HepG2 (cell line): Measurements from ENCODE around the gene ESRP2. TPM values are rescaled to one million over a fixed set of nuclear protein-coding genes. Genes with fewer than 3 reads are reported as not detected.

ENCODE experiments used
- ARNT ChIP-seq: fragments of 450-650 bp; IDR thresholded peaks from 2 replicates; pipeline ENCODE4 v1.6.1; 2017
- BRF2 ChIP-seq: sonication (generic); formaldehyde crosslinking; IDR thresholded peaks from 2 replicates; pipeline ENCODE4 v1.8.1; 2022; ENCODE audit warnings: mild to moderate bottlenecking, missing genetic modification reagents
- ELF4 ChIP-seq: sonication (generic); formaldehyde crosslinking; IDR thresholded peaks from 2 replicates; pipeline ENCODE4 v1.5.0; 2020; ENCODE audit warnings: missing genetic modification reagents, mild to moderate bottlenecking, moderate library complexity, borderline replicate concordance
- FOXC1 ChIP-seq: sonication (generic); formaldehyde crosslinking; IDR thresholded peaks from 2 replicates; pipeline ENCODE4 v1.8.0; 2022; ENCODE audit warnings: mild to moderate bottlenecking, missing genetic modification reagents, borderline replicate concordance
- JUN ChIP-seq: sonication (generic); formaldehyde crosslinking; IDR thresholded peaks from 2 replicates; pipeline ENCODE4 v1.4.0; 2020; ENCODE audit warnings: mild to moderate bottlenecking, missing genetic modification reagents
- MED1 ChIP-seq: sonication (generic); formaldehyde crosslinking; IDR thresholded peaks from 2 replicates; pipeline ENCODE4 v1.4.0; 2020; ENCODE audit warnings: missing genetic modification reagents
- SAP130 ChIP-seq: IDR thresholded peaks from 2 replicates; pipeline ENCODE4 v1.6.1; 2016; ENCODE audit warnings: low read depth
- SRF ChIP-seq: IDR thresholded peaks from 2 replicates; pipeline ENCODE4 v1.6.1; 2011; ENCODE audit warnings: mild to moderate bottlenecking, low read depth, low read length, moderate library complexity
- SUZ12 ChIP-seq: fragments of 150-350 bp; IDR thresholded peaks from 2 replicates; pipeline ENCODE4 v1.6.1; 2014; ENCODE audit warnings: low read depth, low read length
- SYNCRIP ChIP-seq: fragments of 200-400 bp; formaldehyde crosslinking; IDR thresholded peaks from 2 replicates; pipeline ENCODE4 v1.6.1; 2018; ENCODE audit warnings: mild to moderate bottlenecking, low read depth, low read length; ENCODE audit not compliant: insufficient read depth
- TAF15 ChIP-seq: fragments of 200-400 bp; formaldehyde crosslinking; IDR thresholded peaks from one replicate; pipeline ENCODE4 v1.6.1; 2018; ENCODE audit warnings: mild to moderate bottlenecking, low read depth, low read length; ENCODE audit not compliant: poor library complexity, severe bottlenecking
- XRCC5 ChIP-seq: fragments of 200-400 bp; formaldehyde crosslinking; optimal IDR thresholded peaks from 2 replicates; pipeline ENCODE3; 2017; ENCODE audit warnings: mild to moderate bottlenecking, low read length
- ZC3H13 ChIP-seq: sonication (generic); formaldehyde crosslinking; IDR thresholded peaks from 2 replicates; pipeline ENCODE4 v1.8.1; 2023; ENCODE audit warnings: mild to moderate bottlenecking, missing genetic modification reagents, moderate library complexity
- ZFP82 ChIP-seq: sonication (generic); formaldehyde crosslinking; IDR thresholded peaks from 2 replicates; pipeline ENCODE4 v1.5.1; 2020; ENCODE audit warnings: mild to moderate bottlenecking, missing genetic modification reagents, borderline replicate concordance
- ZMYM2 ChIP-seq: sonication (generic); formaldehyde crosslinking; IDR thresholded peaks from 2 replicates; pipeline ENCODE4 v1.8.0; 2022; ENCODE audit warnings: mild to moderate bottlenecking, missing genetic modification reagents
- ZNF3 ChIP-seq: IDR thresholded peaks from 2 replicates; pipeline ENCODE4 v1.7.0; 2017; ENCODE audit warnings: inconsistent platforms
- ZNF772 ChIP-seq: sonication (generic); formaldehyde crosslinking; IDR thresholded peaks from 2 replicates; pipeline ENCODE4 v1.5.0; 2020; ENCODE audit warnings: mild to moderate bottlenecking, missing genetic modification reagents
- polyA plus RNA-seq, 8 experiments: library from polyadenylated mRNA; depleted of rRNA in 3 of 8; stranded (reverse) in 7 of 8; unstranded in 1 of 8; fragments of >200 nt; fragmentation: Illumina TruSeq in 4 of 8; extraction: Trizol in 4 of 8; gene quantifications; 2 replicates each; pipeline versions ENCODE4 v1.2.1 to v1.2.3, GENCODE V29; 2011 to 2016; ENCODE audit warnings: low read depth in 4 of 8, missing spikeins in 1 of 8, mixed read lengths in 1 of 8; ENCODE audit not compliant: insufficient read depth in 1 of 8
- total RNA-seq, 5 experiments: library from RNA; depleted of rRNA; stranded (reverse); fragments of >200 nt; fragmentation: Illumina TruSeq; extraction: Trizol; gene quantifications; 2 replicates each; pipeline ENCODE4 v1.2.3, GENCODE V29; 2016; ENCODE audit warnings: low read depth in 1 of 5
- TF ChIP-seq, protein P1 (sequence below): sonication (generic); formaldehyde crosslinking; IDR thresholded peaks from 2 replicates; pipeline ENCODE4 v1.4.0; 2020; ENCODE audit warnings: mild to moderate bottlenecking, missing genetic modification reagents
- TF ChIP-seq, protein P2 (sequence below): IDR thresholded peaks from 2 replicates; pipeline ENCODE4 v1.6.1; 2016; ENCODE audit warnings: low read depth, borderline replicate concordance
- TF ChIP-seq, protein P3 (sequence below): sonication (generic); formaldehyde crosslinking; conservative IDR thresholded peaks from 2 replicates; pipeline ENCODE4 v1.4.0; 2020; ENCODE audit warnings: mild to moderate bottlenecking, missing genetic modification reagents, moderate library complexity

The ESRP2 gene
- total and polyA plus RNA-seq, 2 of the 13 experiments (the other 11 are each of a cell fraction or from before 2014, with no cell fraction given), result 21.1 to 32.4 TPM

GRCh38 chr16:68235108-68235886 lies 630 bp downstream of the ESRP2 start (continued):
- no peak; the same call in 1 of the 2 replicates for TF ChIP-seq BRF2 (CRISPR knock-in tag)
- 0 out of 2 replicates have a peak, but pooled peaks have one; percentile 50 for TF ChIP-seq FOXC1
- TF ChIP-seq, protein P1, sequence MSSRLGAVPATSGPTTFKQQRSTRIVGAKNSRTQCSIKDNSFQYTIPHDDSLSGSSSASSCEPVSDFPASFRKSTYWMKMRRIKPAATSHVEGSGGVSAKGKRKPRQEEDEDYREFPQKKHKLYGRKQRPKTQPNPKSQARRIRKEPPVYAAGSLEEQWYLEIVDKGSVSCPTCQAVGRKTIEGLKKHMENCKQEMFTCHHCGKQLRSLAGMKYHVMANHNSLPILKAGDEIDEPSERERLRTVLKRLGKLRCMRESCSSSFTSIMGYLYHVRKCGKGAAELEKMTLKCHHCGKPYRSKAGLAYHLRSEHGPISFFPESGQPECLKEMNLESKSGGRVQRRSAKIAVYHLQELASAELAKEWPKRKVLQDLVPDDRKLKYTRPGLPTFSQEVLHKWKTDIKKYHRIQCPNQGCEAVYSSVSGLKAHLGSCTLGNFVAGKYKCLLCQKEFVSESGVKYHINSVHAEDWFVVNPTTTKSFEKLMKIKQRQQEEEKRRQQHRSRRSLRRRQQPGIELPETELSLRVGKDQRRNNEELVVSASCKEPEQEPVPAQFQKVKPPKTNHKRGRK, result 0 out of 2 replicates have a peak, but pooled peaks have one; percentile 15
- TF ChIP-seq MED1 (CRISPR knock-in tag), result peak; percentile 12; the same call in 1 of the 2 replicates
- TF ChIP-seq SUZ12, result no peak
- peak; percentile 65; the same call in 1 of the 2 replicates for TF ChIP-seq ELF4 (CRISPR knock-in tag)
- peak; percentile 64; the same call in 1 of the 2 replicates for TF ChIP-seq ZNF772 (CRISPR knock-in tag)
- TF ChIP-seq ZMYM2 (CRISPR knock-in tag), result peak; percentile 41; the same call in 1 of the 2 replicates
- no peak for TF ChIP-seq ARNT
- TF ChIP-seq, protein P2, sequence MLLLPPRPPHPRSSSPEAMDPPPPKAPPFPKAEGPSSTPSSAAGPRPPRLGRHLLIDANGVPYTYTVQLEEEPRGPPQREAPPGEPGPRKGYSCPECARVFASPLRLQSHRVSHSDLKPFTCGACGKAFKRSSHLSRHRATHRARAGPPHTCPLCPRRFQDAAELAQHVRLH (CRISPR knock-in tag), result peak; percentile 55; the same call in 1 of the 2 replicates
- TF ChIP-seq TAF15, result no peak
- 0 out of 2 replicates have a peak, but pooled peaks have one; percentile 7 for TF ChIP-seq ZC3H13
- no peak for TF ChIP-seq ZNF3
- peak; percentile 96 for TF ChIP-seq ZFP82 (CRISPR knock-in tag)
- TF ChIP-seq, protein P3, sequence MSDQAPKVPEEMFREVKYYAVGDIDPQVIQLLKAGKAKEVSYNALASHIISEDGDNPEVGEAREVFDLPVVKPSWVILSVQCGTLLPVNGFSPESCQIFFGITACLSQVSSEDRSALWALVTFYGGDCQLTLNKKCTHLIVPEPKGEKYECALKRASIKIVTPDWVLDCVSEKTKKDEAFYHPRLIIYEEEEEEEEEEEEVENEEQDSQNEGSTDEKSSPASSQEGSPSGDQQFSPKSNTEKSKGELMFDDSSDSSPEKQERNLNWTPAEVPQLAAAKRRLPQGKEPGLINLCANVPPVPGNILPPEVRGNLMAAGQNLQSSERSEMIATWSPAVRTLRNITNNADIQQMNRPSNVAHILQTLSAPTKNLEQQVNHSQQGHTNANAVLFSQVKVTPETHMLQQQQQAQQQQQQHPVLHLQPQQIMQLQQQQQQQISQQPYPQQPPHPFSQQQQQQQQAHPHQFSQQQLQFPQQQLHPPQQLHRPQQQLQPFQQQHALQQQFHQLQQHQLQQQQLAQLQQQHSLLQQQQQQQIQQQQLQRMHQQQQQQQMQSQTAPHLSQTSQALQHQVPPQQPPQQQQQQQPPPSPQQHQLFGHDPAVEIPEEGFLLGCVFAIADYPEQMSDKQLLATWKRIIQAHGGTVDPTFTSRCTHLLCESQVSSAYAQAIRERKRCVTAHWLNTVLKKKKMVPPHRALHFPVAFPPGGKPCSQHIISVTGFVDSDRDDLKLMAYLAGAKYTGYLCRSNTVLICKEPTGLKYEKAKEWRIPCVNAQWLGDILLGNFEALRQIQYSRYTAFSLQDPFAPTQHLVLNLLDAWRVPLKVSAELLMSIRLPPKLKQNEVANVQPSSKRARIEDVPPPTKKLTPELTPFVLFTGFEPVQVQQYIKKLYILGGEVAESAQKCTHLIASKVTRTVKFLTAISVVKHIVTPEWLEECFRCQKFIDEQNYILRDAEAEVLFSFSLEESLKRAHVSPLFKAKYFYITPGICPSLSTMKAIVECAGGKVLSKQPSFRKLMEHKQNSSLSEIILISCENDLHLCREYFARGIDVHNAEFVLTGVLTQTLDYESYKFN (CRISPR knock-in tag), result no peak
- TF ChIP-seq SRF, result no peak
- TF ChIP-seq SAP130 (CRISPR knock-in tag), result peak; percentile 14; the same call in 1 of the 2 replicates
- TF ChIP-seq JUN (CRISPR knock-in tag), result no peak
- peak; percentile 49 for TF ChIP-seq XRCC5
- no peak for TF ChIP-seq SYNCRIP
